Measurements from ENCODE around the gene IRX3.

IRX3 gene

GRCh38 chr16:54286366-54287130 lies at the start of gene IRX3:
IRX3 (minus strand) TSS chr16:54286787; CDS start chr16:54286050, 737 bp downstream.
- DNase-seq (ENCODE audit: low spot score) = no peak

- no peak for DNase-seq (ENCODE audit: low spot score)
These were observed 48.6 kb upstream of the IRX3 start for GRCh38 chr16:54335230-54335629.

GRCh38 chr16:54334208-54334607 lies 47.6 kb upstream of the IRX3 start:
- DNase-seq (ENCODE audit: low spot score) = no peak

- DNase-seq (ENCODE audit: low spot score) = no peak
These were observed 44.8 kb upstream of the IRX3 start for GRCh38 chr16:54331241-54332002.

GRCh38 chr16:54327609-54328008 lies 41.0 kb upstream of the IRX3 start:
- DNase-seq (ENCODE audit: low spot score) = no peak

- no peak for DNase-seq (ENCODE audit: low spot score)
These were observed 39.7 kb upstream of the IRX3 start for GRCh38 chr16:54326266-54326662.

GRCh38 chr16:54325616-54326265 lies 39.2 kb upstream of the IRX3 start:
- DNase-seq (ENCODE audit: low spot score) = no peak

- no peak for DNase-seq (ENCODE audit: low spot score)
These were observed 38.1 kb upstream of the IRX3 start for GRCh38 chr16:54324716-54325115.

GRCh38 chr16:54320697-54321340 lies 34.2 kb upstream of the IRX3 start:
- no peak for DNase-seq (ENCODE audit: low spot score)

GRCh38 chr16:54318941-54319340 lies 32.4 kb upstream of the IRX3 start:
- DNase-seq (ENCODE audit: low spot score) = no peak

GRCh38 chr16:54317101-54317611 lies 30.6 kb upstream of the IRX3 start:
- no peak for DNase-seq (ENCODE audit: low spot score)

- DNase-seq (ENCODE audit: low spot score) = no peak
These were observed 29.7 kb upstream of the IRX3 start for GRCh38 chr16:54316095-54316889.

GRCh38 chr16:54313789-54314188 lies 27.2 kb upstream of the IRX3 start:
- no peak for DNase-seq (ENCODE audit: low spot score)

GRCh38 chr16:54312502-54312991 lies 26.0 kb upstream of the IRX3 start:
- DNase-seq (ENCODE audit: low spot score) = no peak

GRCh38 chr16:54309341-54309740 lies 22.8 kb upstream of the IRX3 start:
- DNase-seq (ENCODE audit: low spot score) = no peak

GRCh38 chr16:54305080-54305479 lies 18.5 kb upstream of the IRX3 start:
- no peak for DNase-seq (ENCODE audit: low spot score)

- DNase-seq (ENCODE audit: low spot score) = no peak
These were observed 17.0 kb upstream of the IRX3 start for GRCh38 chr16:54303613-54304012.

GRCh38 chr16:54297154-54297553 lies 10.6 kb upstream of the IRX3 start:
- DNase-seq (ENCODE audit: low spot score) = no peak

- DNase-seq (ENCODE audit: low spot score) = no peak
These were observed 10.0 kb upstream of the IRX3 start for GRCh38 chr16:54296543-54296942.

GRCh38 chr16:54291656-54292487 lies 5.3 kb upstream of the IRX3 start:
- no peak for DNase-seq (ENCODE audit: low spot score)

Data from NAMALWA (cell line).